Naive thymus-derived CD8-positive, alpha-beta T cell (primary cell): Measurements from ENCODE around the gene GRAP. TPM values are rescaled to one million over a fixed set of nuclear protein-coding genes. Genes with fewer than 3 reads are reported as not detected.

ENCODE experiments used
- ATAC-seq, 2 donors: fragments of 150-1000 bp; cut with Tn5 transposase in 1 of 2; sonication (Bioruptor Pico), chemical (Tn5 transposase) in 1 of 2; 1 replicate in 1 of 2; 2 replicates in 1 of 2; pipeline ENCODE4 v1.10.0; 2021; ENCODE audit warnings: mild to moderate bottlenecking in 2 of 2, moderate library complexity in 2 of 2
- POLR2A ChIA-PET: fragments of 350-600 bp; sonication (Branson Sonifier 250); formaldehyde crosslinking; loops from one replicate; lab custom pipeline; 2021; ENCODE audit warnings: antibody characterized with exemption; lab: Charles Lee
- DNase-seq, 10 donors: peaks; one replicate each; pipeline versions ENCODE4 v3.0.0 to v3.0.0-alpha.2; 2020 to 2022
- H3K27ac Mint-ChIP-seq, 10 donors: one replicate each; pipeline ENCODE4 v1.8.0; 2020 to 2022; ENCODE audit warnings: mild to moderate bottlenecking in 10 of 10, mixed read lengths in 10 of 10, moderate library complexity in 4 of 10, inconsistent platforms in 1 of 10
- H3K27me3 Mint-ChIP-seq, 5 donors: one replicate each; pipeline ENCODE4 v1.8.0; 2021 to 2022; ENCODE audit warnings: mixed read lengths in 5 of 5
- H3K36me3 Mint-ChIP-seq, 3 donors: one replicate each; pipeline ENCODE4 v1.8.0; 2020 to 2022; ENCODE audit warnings: mixed read lengths in 3 of 3, mild to moderate bottlenecking in 2 of 3, inconsistent platforms in 1 of 3
- H3K4me1 Mint-ChIP-seq, 4 donors: one replicate each; pipeline ENCODE4 v1.8.0; 2021 to 2022; ENCODE audit warnings: mixed read lengths in 4 of 4
- H3K4me3 Mint-ChIP-seq, 10 donors: one replicate each; pipeline ENCODE4 v1.8.0; 2020 to 2022; ENCODE audit warnings: mild to moderate bottlenecking in 10 of 10, mixed read lengths in 10 of 10, moderate library complexity in 6 of 10, inconsistent platforms in 1 of 10
- H3K9me3 Mint-ChIP-seq, 9 donors: one replicate each; pipeline ENCODE4 v1.8.0; 2020 to 2022; ENCODE audit warnings: mixed read lengths in 9 of 9, mild to moderate bottlenecking in 3 of 9, inconsistent platforms in 1 of 9, moderate library complexity in 1 of 9
- polyA plus RNA-seq, 3 donors: library from polyadenylated mRNA; unstranded; fragments of 300-500 nt; fragmentation: Illumina TruSeq; gene quantifications; one replicate each; pipeline ENCODE4 v1.2.3, GENCODE V29; 2021
- total RNA-seq, 8 experiments: library from RNA in 2 of 8; stranded (reverse) in 2 of 8; gene quantifications; one replicate each; pipeline ENCODE4 v1.2.3 and lab custom pipeline; 2021 to 2026

The GRAP gene
- total and polyA plus RNA-seq, 5 experiments from 2014 or later = 32.7 to 99.6 (median 69.9) TPM

GRCh38 chr17:19020016-19020415 lies 26.7 kb downstream of the GRAP start:
- H3K4me1 Mint-ChIP-seq = peaks cover 25 to 58% (median 42%) of the 10 kb centered on the region in 4 donors
- POLR2A ChIA-PET = no interaction called here
- no peaks in the 10 kb centered on the region for H3K9me3 Mint-ChIP-seq
- DNase-seq (peak in 1 of 10 donors; percentile 24), ATAC-seq (no peak)
- peaks cover 0 to 29% (median 2%) of the 10 kb centered on the region in 3 donors for H3K36me3 Mint-ChIP-seq
- H3K27ac Mint-ChIP-seq = peak overlapping the region in 7 of 10 donors; percentile 31 to 87 (median 81)
- no peak overlapping the region for H3K4me3 Mint-ChIP-seq
- H3K27me3 Mint-ChIP-seq = no peaks in the 10 kb centered on the region

- peaks cover 20 to 51% (median 35%) of the 10 kb centered on the region in 4 donors for H3K4me1 Mint-ChIP-seq
- H3K27ac Mint-ChIP-seq = peak overlapping the region in 9 of 10 donors; percentile 40 to 85 (median 58)
- no peaks in the 10 kb centered on the region for H3K27me3 Mint-ChIP-seq
- no peak overlapping the region for H3K4me3 Mint-ChIP-seq
- no peak for ATAC-seq
- POLR2A ChIA-PET = interaction anchor here (0.6 to 3.1 kb wide), 5 partner anchors 8 to 27 kb away, joined by 3 to 13 read pairs (median 4); partner anchors contain the start of gene FAM83G
- H3K36me3 Mint-ChIP-seq = peaks cover 0 to 25% (median 2%) of the 10 kb centered on the region in 3 donors
- no peaks in the 10 kb centered on the region for H3K9me3 Mint-ChIP-seq
- peak in 2 of 10 donors; percentile 8 to 66 for DNase-seq
Measured at GRCh38 chr17:19019041-19019941, 27.5 kb downstream of the GRAP start.

- Mint-ChIP-seq H3K27ac (peak overlapping the region in 6 of 10 donors; percentile 52 to 74 (median 69)), H3K9me3 (no peaks in the 10 kb centered on the region), H3K4me1 (peaks cover 14 to 44% (median 30%) of the 10 kb centered on the region in 4 donors), H3K36me3 (peaks cover 0 to 21% (median 0%) of the 10 kb centered on the region in 3 donors), H3K4me3 (no peak overlapping the region), H3K27me3 (no peaks in the 10 kb centered on the region)
- peak in 1 of 10 donors; percentile 55 for DNase-seq
- POLR2A ChIA-PET = interaction anchor here (0.6 to 3.1 kb wide), 8 partner anchors 9 to 104 kb away, joined by 3 to 13 read pairs (median 4); partner anchors contain the start of gene FAM83G
- ATAC-seq = no peak
Measured at GRCh38 chr17:19018600-19018950, 28.2 kb downstream of the GRAP start.

GRCh38 chr17:19017804-19018599 lies 28.8 kb downstream of the GRAP start:
- H3K36me3 Mint-ChIP-seq = peaks cover 0 to 20% (median 0%) of the 10 kb centered on the region in 3 donors
- no peak overlapping the region for H3K4me3 Mint-ChIP-seq
- peaks cover 14 to 40% (median 28%) of the 10 kb centered on the region in 4 donors for H3K4me1 Mint-ChIP-seq
- POLR2A ChIA-PET = interaction anchor here (0.6 to 3.1 kb wide), 6 partner anchors 14 to 103 kb away, joined by 3 to 13 read pairs (median 4); partner anchors contain the start of gene FAM83G
- ATAC-seq = no peak
- H3K27ac Mint-ChIP-seq = peak overlapping the region in 8 of 10 donors; percentile 25 to 88 (median 60)
- H3K27me3 Mint-ChIP-seq = no peaks in the 10 kb centered on the region
- no peaks in the 10 kb centered on the region for H3K9me3 Mint-ChIP-seq
- peak in 1 of 10 donors; percentile 54 for DNase-seq

GRCh38 chr17:19017401-19017800 lies 29.4 kb downstream of the GRAP start:
- H3K36me3 Mint-ChIP-seq = peaks cover 0 to 15% (median 0%) of the 10 kb centered on the region in 3 donors
- H3K9me3 Mint-ChIP-seq = no peaks in the 10 kb centered on the region
- H3K4me3 Mint-ChIP-seq = no peak overlapping the region
- DNase-seq (no peak), ATAC-seq (no peak)
- H3K4me1 Mint-ChIP-seq = peaks cover 14 to 33% (median 24%) of the 10 kb centered on the region in 4 donors
- no peaks in the 10 kb centered on the region for H3K27me3 Mint-ChIP-seq
- peak overlapping the region in 9 of 10 donors; percentile 25 to 90 (median 63) for H3K27ac Mint-ChIP-seq
- POLR2A ChIA-PET = interaction anchor here (3.1 kb wide), 1 partner anchor 13 kb away, joined by 13 read pairs; the partner anchor contains the start of gene FAM83G

- POLR2A ChIA-PET = interaction anchor here (0.6 to 3.1 kb wide), 3 partner anchors 8 to 936 kb away, joined by 3 to 13 read pairs (median 6); partner anchors contain the start of gene FAM83G
- peak in 1 of 10 donors; percentile 57 for DNase-seq
- no peak for ATAC-seq
- Mint-ChIP-seq H3K4me1 (peaks cover 14 to 32% (median 24%) of the 10 kb centered on the region in 4 donors), H3K36me3 (peaks cover 0 to 15% (median 0%) of the 10 kb centered on the region in 3 donors), H3K27me3 (no peaks in the 10 kb centered on the region), H3K27ac (peak overlapping the region in 9 of 10 donors; percentile 15 to 90 (median 77)), H3K4me3 (peak overlapping the region in 1 of 10 donors; percentile 72), H3K9me3 (no peaks in the 10 kb centered on the region)
Measured at GRCh38 chr17:19016881-19017280, 29.9 kb downstream of the GRAP start.

GRCh38 chr17:19016297-19016696 lies 30.5 kb downstream of the GRAP start:
- DNase-seq = no peak

GRCh38 chr17:19015428-19015827 lies 31.3 kb downstream of the GRAP start:
- Mint-ChIP-seq H3K27ac (peak overlapping the region in 4 of 10 donors; percentile 25 to 64 (median 55)), H3K9me3 (no peaks in the 10 kb centered on the region), H3K4me3 (no peak overlapping the region), H3K27me3 (no peaks in the 10 kb centered on the region), H3K4me1 (peaks cover 13 to 37% (median 23%) of the 10 kb centered on the region in 4 donors), H3K36me3 (peaks cover 0 to 6% (median 0%) of the 10 kb centered on the region in 3 donors)
- POLR2A ChIA-PET = interaction anchor here (1.5 kb wide), 1 partner anchor 9 kb away, joined by 3 read pairs; no protein-coding TSS in a partner anchor
- ATAC-seq (no peak), DNase-seq (no peak)

More at GRCh38 chr17:19016297-19016696, 30.5 kb downstream of the GRAP start:
- H3K36me3 Mint-ChIP-seq = peaks cover 0 to 13% (median 0%) of the 10 kb centered on the region in 3 donors
- H3K4me1 Mint-ChIP-seq = peaks cover 14 to 32% (median 24%) of the 10 kb centered on the region in 4 donors
- peak overlapping the region in 2 of 10 donors; percentile 48 to 88 for H3K27ac Mint-ChIP-seq
- no peaks in the 10 kb centered on the region for H3K27me3 Mint-ChIP-seq
- no peak overlapping the region for H3K4me3 Mint-ChIP-seq
- ATAC-seq = no peak
- POLR2A ChIA-PET = interaction anchor here (0.6 to 1.5 kb wide), 3 partner anchors 8 to 1060 kb away, joined by 3 to 6 read pairs (median 3); no protein-coding TSS in a partner anchor
- H3K9me3 Mint-ChIP-seq = no peaks in the 10 kb centered on the region

GRCh38 chr17:19014628-19015215 lies 32.0 kb downstream of the GRAP start:
- Mint-ChIP-seq H3K4me1 (peaks cover 10 to 31% (median 19%) of the 10 kb centered on the region in 4 donors), H3K9me3 (no peaks in the 10 kb centered on the region), H3K4me3 (no peak overlapping the region), H3K27ac (no peak overlapping the region), H3K36me3 (no peaks in the 10 kb centered on the region), H3K27me3 (no peaks in the 10 kb centered on the region)
- no peak for ATAC-seq
- POLR2A ChIA-PET = no interaction called here
- DNase-seq = no peak

- POLR2A ChIA-PET = no interaction called here
- H3K9me3 Mint-ChIP-seq = no peaks in the 10 kb centered on the region
Measured at GRCh38 chr17:19013806-19014627, 32.7 kb downstream of the GRAP start.

GRCh38 chr17:19013226-19013625 lies 33.5 kb downstream of the GRAP start:
- Mint-ChIP-seq H3K27ac (no peak overlapping the region), H3K27me3 (no peaks in the 10 kb centered on the region), H3K9me3 (no peaks in the 10 kb centered on the region), H3K36me3 (no peaks in the 10 kb centered on the region), H3K4me3 (no peak overlapping the region), H3K4me1 (peaks cover 7 to 23% (median 14%) of the 10 kb centered on the region in 4 donors)
- POLR2A ChIA-PET = interaction anchor here (0.5 kb wide), 1 partner anchor 66 kb away, joined by 3 read pairs; no protein-coding TSS in a partner anchor
- ATAC-seq (no peak), DNase-seq (no peak)

More at GRCh38 chr17:19013806-19014627, 32.7 kb downstream of the GRAP start:
- Mint-ChIP-seq H3K27me3 (no peaks in the 10 kb centered on the region), H3K4me1 (peaks cover 9 to 28% (median 18%) of the 10 kb centered on the region in 4 donors), H3K27ac (peak overlapping the region in 2 of 10 donors; percentile 35 to 61), H3K36me3 (no peaks in the 10 kb centered on the region), H3K4me3 (no peak overlapping the region)
- ATAC-seq (no peak), DNase-seq (no peak)
